Limb (tissue), 2 donors: ENCODE results near the gene MCTP2.

ENCODE experiments used
- DNase-seq, 2 donors: peaks; one replicate each; pipeline ENCODE4 v3.0.0-alpha.2; 2016; ENCODE audit errors: extremely low spot score in 2 of 2

The MCTP2 gene

GRCh38 chr15:94387849-94388441, 156.6 kb downstream of the MCTP2 start:
- no peak for DNase-seq

- DNase-seq = no peak
These were observed 164.3 kb downstream of the MCTP2 start for GRCh38 chr15:94395640-94396039.

- no peak for DNase-seq
These were observed 166.0 kb downstream of the MCTP2 start for GRCh38 chr15:94397337-94397736.

GRCh38 chr15:94398001-94398400, 166.6 kb downstream of the MCTP2 start:
- DNase-seq = no peak

GRCh38 chr15:94400526-94401298, 169.4 kb downstream of the MCTP2 start:
- DNase-seq = no peak

- DNase-seq = no peak
These were observed 172.0 kb downstream of the MCTP2 start for GRCh38 chr15:94403331-94403730.

GRCh38 chr15:94404733-94405283, 173.4 kb downstream of the MCTP2 start:
- no peak for DNase-seq

GRCh38 chr15:94411285-94411684, 179.9 kb downstream of the MCTP2 start:
- DNase-seq = no peak

GRCh38 chr15:94411846-94412245, 180.5 kb downstream of the MCTP2 start:
- no peak for DNase-seq

GRCh38 chr15:94412979-94413746, 181.8 kb downstream of the MCTP2 start:
- peak in 1 of 2 donors; percentile 47 for DNase-seq

GRCh38 chr15:94414916-94415315, 183.6 kb downstream of the MCTP2 start:
- DNase-seq = no peak

GRCh38 chr15:94416267-94416666, 184.9 kb downstream of the MCTP2 start:
- no peak for DNase-seq

- DNase-seq = no peak
These were observed 185.5 kb downstream of the MCTP2 start for GRCh38 chr15:94416820-94417219.

- DNase-seq = peak in 1 of 2 donors; percentile 14
These were observed 186.3 kb downstream of the MCTP2 start for GRCh38 chr15:94417501-94418293.

GRCh38 chr15:94421706-94422105, 190.3 kb downstream of the MCTP2 start:
- no peak for DNase-seq

GRCh38 chr15:94432279-94432678, 200.9 kb downstream of the MCTP2 start:
- no peak for DNase-seq

- DNase-seq = no peak
These were observed 207.8 kb downstream of the MCTP2 start for GRCh38 chr15:94439158-94439557.

- DNase-seq = no peak
These were observed 210.4 kb downstream of the MCTP2 start for GRCh38 chr15:94441760-94442159.

GRCh38 chr15:94442480-94442879, 211.1 kb downstream of the MCTP2 start:
- DNase-seq = no peak

GRCh38 chr15:94443186-94443585, 211.8 kb downstream of the MCTP2 start:
- DNase-seq = no peak

- DNase-seq = no peak
These were observed 214.3 kb downstream of the MCTP2 start for GRCh38 chr15:94445566-94446160.
